Measurements from ENCODE around the gene ZNF280D.

GRCh38 chr15:56732135-56732885 lies 999 bp downstream of the ZNF280D start:
- TF ChIP-seq CTCF (IDR thresholded peaks at IDR 0.05) (no peak), EP300 (IDR thresholded peaks at IDR 0.05) (no peak), REST (IDR thresholded peaks at IDR 0.05) (no peak), ZC3H11A (IDR thresholded peaks at IDR 0.05) (no peak), POLR2A (IDR thresholded peaks at IDR 0.05; ENCODE audit: low read length) (no peak), NFE2L2 (conservative IDR thresholded peaks at IDR 0.05; ENCODE audit: low read length) (no peak), RFX5 (IDR thresholded peaks at IDR 0.05) (no peak), MAZ (IDR thresholded peaks at IDR 0.05; ENCODE audit: borderline replicate concordance, low read depth, low read length) (no peak), RCOR1 (IDR thresholded peaks at IDR 0.05; ENCODE audit: low read depth, low read length) (no peak), PBX3 (IDR thresholded peaks at IDR 0.05) (no peak), RAD21 (conservative IDR thresholded peaks at IDR 0.05 in 1 of 2, IDR thresholded peaks at IDR 0.05 in 1 of 2) (no peak), KDM1A (IDR thresholded peaks at IDR 0.05; ENCODE audit: low read depth) (no peak), FOSL2 (IDR thresholded peaks at IDR 0.05) (no peak), FOSL2 (CRISPR knock-in tag; IDR thresholded peaks at IDR 0.05) (no peak)
